H1 (cell line): ENCODE measurements around the gene PAEP. TPM values are rescaled to one million over a fixed set of nuclear protein-coding genes. Genes with fewer than 3 reads are reported as not detected.
A peak's percentile ranks its signal among the peaks of the same experiment; 100 is the strongest.

Source experiments
- CTCF ChIA-PET: fragments of 300-600 bp; sonication (Branson Sonifier 250); formaldehyde crosslinking; loops from one replicate; lab custom pipeline; 2021; ENCODE audit not compliant: partially characterized antibody; lab: Charles Lee
- POLR2A ChIA-PET: fragments of 300-600 bp; sonication (Branson Sonifier 250); formaldehyde crosslinking; loops from one replicate; lab custom pipeline; 2021; ENCODE audit warnings: inconsistent platforms; ENCODE audit not compliant: partially characterized antibody; lab: Charles Lee
- DNase-seq, 2 experiments: peaks; one replicate each; pipeline versions ENCODE4 v3.0.0 to v3.0.0-alpha.2; 2010 to 2022; ENCODE audit warnings: low spot score in 2 of 2, low read depth in 1 of 2, mixed read lengths in 1 of 2
- FAIRE-seq: peaks from 2 replicates; lab custom pipeline; 2011; peaks lifted over from hg19 to GRCh38; lab: Jason Lieb, UNC
- H2AFZ ChIP-seq: 2 replicates; pipeline ENCODE4 v1.8.1; 2012; ENCODE audit warnings: low read length, inconsistent platforms
- H2AK5ac ChIP-seq: 2 replicates; pipeline ENCODE4 v1.6.1; 2013; ENCODE audit warnings: low read depth, low read length
- H2BK120ac ChIP-seq: replicated peaks from 2 replicates; pipeline ENCODE3; 2013; ENCODE audit warnings: low read depth, low read length, inconsistent platforms
- H2BK12ac ChIP-seq: 2 replicates; pipeline ENCODE4 v1.6.1; 2013; ENCODE audit warnings: low read depth, low read length
- H2BK15ac ChIP-seq: 2 replicates; pipeline ENCODE4 v1.6.1; 2013; ENCODE audit warnings: low read length
- H2BK20ac ChIP-seq: 2 replicates; pipeline ENCODE4 v1.6.1; 2013; ENCODE audit warnings: low read length
- H2BK5ac ChIP-seq: 2 replicates; pipeline ENCODE4 v1.6.1; 2013; ENCODE audit warnings: low read depth, low read length
- H3K14ac ChIP-seq: 2 replicates; pipeline ENCODE4 v1.6.1; 2013; ENCODE audit warnings: inconsistent platforms; ENCODE audit not compliant: insufficient read length
- H3K18ac ChIP-seq: 2 replicates; pipeline ENCODE4 v1.6.1; 2013; ENCODE audit warnings: low read length; ENCODE audit errors: extremely low read depth
- H3K23ac ChIP-seq: 2 replicates; pipeline ENCODE4 v1.6.1; 2013; ENCODE audit warnings: inconsistent platforms; ENCODE audit not compliant: insufficient read length
- H3K23me2 ChIP-seq: 2 replicates; pipeline ENCODE4 v1.6.1; 2013; ENCODE audit warnings: low read depth, low read length
- H3K27ac ChIP-seq: 2 replicates; pipeline ENCODE4 v1.6.1; 2011; ENCODE audit warnings: low read depth, low read length, inconsistent platforms
- H3K27me3 ChIP-seq, 4 experiments: replicated peaks in 1 of 4; 1 replicate in 1 of 4; 2 replicates in 3 of 4; pipeline versions ENCODE4 v1.6.1 to v1.8.1; 2011 to 2013; ENCODE audit warnings: low read length in 3 of 4, mild to moderate bottlenecking in 3 of 4, inconsistent platforms in 2 of 4, mixed read lengths in 2 of 4, moderate library complexity in 1 of 4; ENCODE audit not compliant: control insufficient read depth in 3 of 4, insufficient read depth in 3 of 4; ENCODE audit errors: extremely low read depth in 1 of 4
- H3K36me3 ChIP-seq, 4 experiments: 2 replicates each; pipeline versions ENCODE4 v1.6.1 to v1.8.1; 2011 to 2013; ENCODE audit warnings: mild to moderate bottlenecking in 4 of 4, low read length in 3 of 4, moderate library complexity in 2 of 4, control low read depth in 1 of 4, inconsistent platforms in 1 of 4; ENCODE audit not compliant: insufficient read depth in 4 of 4, control insufficient read depth in 2 of 4
- H3K4ac ChIP-seq: replicated peaks from 2 replicates; pipeline ENCODE3; 2013; ENCODE audit warnings: low read length, low read depth, mixed read lengths, inconsistent platforms; ENCODE audit not compliant: insufficient read length
- H3K4me1 ChIP-seq, 4 experiments: replicated peaks in 1 of 4; 1 replicate in 1 of 4; 2 replicates in 3 of 4; pipeline versions ENCODE4 v1.6.1 to v1.8.1; 2011 to 2013; ENCODE audit warnings: low read length in 3 of 4, inconsistent platforms in 2 of 4, mixed read lengths in 1 of 4; ENCODE audit not compliant: insufficient read depth in 4 of 4, control insufficient read depth in 3 of 4
- H3K4me2 ChIP-seq, 2 experiments: 2 replicates each; pipeline versions ENCODE4 v1.6.1 to v1.8.1; 2011 to 2013; ENCODE audit warnings: low read depth in 2 of 2, low read length in 2 of 2, control low read depth in 1 of 2, inconsistent platforms in 1 of 2, mild to moderate bottlenecking in 1 of 2; ENCODE audit not compliant: insufficient read depth in 1 of 2
- H3K4me3 ChIP-seq, 4 experiments: fragments of 200-600, 300-600 bp in 1 of 4; sonication (generic), shearing (Covaris generic), sonication (Bioruptor Twin) in 1 of 4; 2 replicates each; pipeline versions ENCODE4 v1.5.1 to v1.8.1; 2011 to 2016; ENCODE audit warnings: low read length in 4 of 4, low read depth in 3 of 4, control low read depth in 2 of 4, inconsistent platforms in 2 of 4, mild to moderate bottlenecking in 2 of 4, mixed read lengths in 1 of 4, moderate library complexity in 1 of 4; ENCODE audit not compliant: insufficient read depth in 2 of 4; ENCODE audit errors: extremely low read depth in 1 of 4
- H3K56ac ChIP-seq: replicated peaks from 2 replicates; pipeline ENCODE3; 2013; ENCODE audit warnings: low read depth, mild to moderate bottlenecking, mixed read lengths, low read length, inconsistent platforms; ENCODE audit not compliant: insufficient read length
- H3K79me1 ChIP-seq: 2 replicates; pipeline ENCODE4 v1.6.1; 2013; ENCODE audit warnings: low read depth, low read length, control low read depth
- H3K79me2 ChIP-seq, 2 experiments: 2 replicates each; pipeline versions ENCODE4 v1.6.1 to v1.8.1; 2012 to 2013; ENCODE audit warnings: low read length in 2 of 2, mild to moderate bottlenecking in 2 of 2, inconsistent platforms in 1 of 2; ENCODE audit not compliant: insufficient read depth in 2 of 2, control insufficient read depth in 1 of 2
- H3K9ac ChIP-seq, 4 experiments: replicated peaks in 1 of 4; 1 replicate in 1 of 4; 2 replicates in 3 of 4; pipeline versions ENCODE4 v1.6.1 to v1.8.1; 2011 to 2013; ENCODE audit warnings: low read depth in 3 of 4, low read length in 3 of 4, control low read depth in 2 of 4, mild to moderate bottlenecking in 2 of 4, moderate library complexity in 2 of 4, inconsistent platforms in 1 of 4; ENCODE audit errors: extremely low read depth in 1 of 4
- H3K9me3 ChIP-seq, 2 experiments: 2 replicates each; pipeline versions ENCODE4 v1.6.1 to v1.8.1; 2012 to 2013; ENCODE audit warnings: mild to moderate bottlenecking in 2 of 2, moderate library complexity in 2 of 2, control low read depth in 1 of 2, inconsistent platforms in 1 of 2, low read depth in 1 of 2, low read length in 1 of 2, mixed read lengths in 1 of 2; ENCODE audit not compliant: insufficient read depth in 2 of 2
- H4K20me1 ChIP-seq, 2 experiments: replicated peaks in 1 of 2; 2 replicates each; pipeline versions ENCODE3 to v1.8.1; 2011 to 2013; ENCODE audit warnings: inconsistent platforms in 2 of 2, low read length in 2 of 2, mild to moderate bottlenecking in 1 of 2; ENCODE audit not compliant: insufficient read depth in 2 of 2, control insufficient read depth in 1 of 2
- H4K5ac ChIP-seq: 2 replicates; pipeline ENCODE4 v1.6.1; 2013; ENCODE audit warnings: low read length, low read depth, mixed read lengths, inconsistent platforms; ENCODE audit not compliant: insufficient read length
- H4K8ac ChIP-seq: 2 replicates; pipeline ENCODE4 v1.8.0; 2013; ENCODE audit warnings: mild to moderate bottlenecking, moderate library complexity, low read length, inconsistent platforms; ENCODE audit not compliant: insufficient read depth; ENCODE audit errors: extremely low read depth
- H4K91ac ChIP-seq: replicated peaks from 2 replicates; pipeline ENCODE3; 2013; ENCODE audit warnings: low read length, mixed read lengths, inconsistent platforms; ENCODE audit not compliant: insufficient read length
- HDAC6 ChIP-seq: IDR thresholded peaks from one replicate; pipeline ENCODE4 v1.7.1; 2012; ENCODE audit warnings: low read depth, mild to moderate bottlenecking, inconsistent platforms, low read length, moderate library complexity
- RAD21 ChIP-seq, 2 experiments: IDR thresholded peaks in 1 of 2; conservative IDR thresholded peaks in 1 of 2; 2 replicates each; pipeline ENCODE4 v1.6.1; 2011; ENCODE audit warnings: low read depth in 2 of 2, low read length in 2 of 2, improper control_type of control experiment in 1 of 2, inconsistent platforms in 1 of 2, mild to moderate bottlenecking in 1 of 2, moderate library complexity in 1 of 2
- WGBS, 2 experiments: shearing (Covaris generic) in 1 of 2; methylation state at CpG; one replicate each; pipeline versions ENCODE4 v1.1.6 to v1.1.7; 2013 to 2015; ENCODE audit warnings: low lambda C conversion rate in 2 of 2, mixed read lengths in 2 of 2, inconsistent platforms in 1 of 2, low coverage in 1 of 2, missing lambda C conversion rate in 1 of 2; ENCODE audit not compliant: insufficient replicate concordance in 2 of 2, insufficient coverage in 1 of 2, insufficient read length in 1 of 2; ENCODE audit errors: extremely low coverage in 1 of 2, missing lambda C conversion rate in 1 of 2; 5-methylcytosine and 5-hydroxymethylcytosine counted together
- polyA plus RNA-seq, 7 experiments: library from polyadenylated mRNA; depleted of rRNA in 3 of 7; stranded (reverse) in 5 of 7; unstranded in 2 of 7; fragments of >200 nt in 5 of 7; fragments of 200-250 nt in 2 of 7; gene quantifications; 1 replicate in 5 of 7; 2 replicates in 1 of 7; 4 replicates in 1 of 7; pipeline versions ENCODE4 v1.2.1 to v1.2.3, GENCODE V29; 2011 to 2013; ENCODE audit warnings: missing spikeins in 2 of 7, mixed read lengths in 2 of 7
- total RNA-seq: library from RNA; stranded (reverse); fragmentation: NEBNext Ultra II Directional; extraction: Animal tissue kit (Norgen Biotek cat#: 25700); gene quantifications from 2 replicates; pipeline ENCODE4 v1.2.1, GENCODE V29; 2021
- TF ChIP-seq, protein P1 (sequence below), 3 experiments: IDR thresholded peaks; 1 replicate in 2 of 3; 2 replicates in 1 of 3; pipeline versions ENCODE4 v1.5.1 to v1.6.1; 2011; ENCODE audit warnings: low read length in 3 of 3, mild to moderate bottlenecking in 3 of 3, inconsistent platforms in 2 of 3, low read depth in 1 of 3, moderate library complexity in 1 of 3; ENCODE audit not compliant: insufficient read depth in 1 of 3; ENCODE audit errors: control extremely low read depth in 1 of 3

The PAEP gene
- total and polyA plus RNA-seq, 2 of the 8 experiments (the other 6 are each of a cell fraction or from before 2014, with no cell fraction given), result not detected

DNA sequence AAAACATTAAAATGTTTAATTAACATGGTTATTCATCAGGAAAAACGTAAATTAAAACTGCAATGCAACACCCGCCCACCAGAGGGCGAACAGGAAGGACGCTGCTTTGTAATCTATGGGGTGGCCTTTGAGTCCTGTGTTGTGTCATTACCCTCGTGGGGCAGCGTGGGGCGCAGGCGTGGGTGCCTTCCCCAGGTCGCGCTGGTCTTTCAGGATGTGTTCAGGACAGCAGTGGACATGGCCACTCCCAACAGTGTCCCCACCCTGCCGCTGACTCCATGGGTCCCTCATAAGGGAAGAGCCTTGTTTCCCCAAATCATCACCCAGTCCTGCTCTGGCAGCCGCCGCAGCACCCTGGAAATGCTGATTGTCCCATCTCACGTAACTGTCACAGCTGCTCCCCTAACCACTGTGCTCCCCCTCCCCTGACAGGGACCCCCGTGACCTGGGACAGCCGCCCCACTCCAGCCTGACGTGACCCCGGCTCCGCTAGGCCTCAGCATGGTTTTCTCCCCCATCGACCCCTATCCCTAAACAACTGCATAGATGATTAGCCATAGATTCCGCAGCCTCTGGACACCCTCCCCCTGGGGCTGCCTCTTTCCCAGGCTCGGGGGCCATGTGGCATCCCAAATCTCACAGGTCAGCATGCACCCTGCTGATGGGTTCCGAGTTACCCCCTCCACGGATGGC is 41.4 kb downstream of the PAEP start:
- Histone ChIP-seq H3K4me3 (no peak overlapping the region), H2BK20ac (no peak overlapping the region), H4K20me1 (no peaks in the 10 kb centered on the region), H3K79me1 (no peaks in the 10 kb centered on the region), H3K4ac (no peak overlapping the region), H3K56ac (no peak overlapping the region), H2BK120ac (no peak overlapping the region), H3K23me2 (no peaks in the 10 kb centered on the region), H3K4me1 (peaks cover 0 to 8% (median 3%) of the 10 kb centered on the region in 4 experiments; a peak in 4 of 7 replicates), H3K9ac (no peak overlapping the region)
- 52% methylated on average over 19 of the region's 24 CpGs; no CpG with 5 or more reads in 1 of the 2 experiments for WGBS, 2 experiments
- POLR2A ChIA-PET, result interaction anchor here (0.6 kb wide), 1 partner anchor 75 kb away, joined by 3 read pairs; no protein-coding TSS in a partner anchor
- DNase-seq, result peak; percentile 17 to 86
- TF ChIP-seq RAD21 (IDR thresholded peaks at IDR 0.05 in 1 of 2, conservative IDR thresholded peaks at IDR 0.05 in 1 of 2; ENCODE audit: low read depth in 2 of 2, low read length in 2 of 2) (peak; percentile 51 to 55), HDAC6 (no peak)
- TF ChIP-seq, protein P1, sequence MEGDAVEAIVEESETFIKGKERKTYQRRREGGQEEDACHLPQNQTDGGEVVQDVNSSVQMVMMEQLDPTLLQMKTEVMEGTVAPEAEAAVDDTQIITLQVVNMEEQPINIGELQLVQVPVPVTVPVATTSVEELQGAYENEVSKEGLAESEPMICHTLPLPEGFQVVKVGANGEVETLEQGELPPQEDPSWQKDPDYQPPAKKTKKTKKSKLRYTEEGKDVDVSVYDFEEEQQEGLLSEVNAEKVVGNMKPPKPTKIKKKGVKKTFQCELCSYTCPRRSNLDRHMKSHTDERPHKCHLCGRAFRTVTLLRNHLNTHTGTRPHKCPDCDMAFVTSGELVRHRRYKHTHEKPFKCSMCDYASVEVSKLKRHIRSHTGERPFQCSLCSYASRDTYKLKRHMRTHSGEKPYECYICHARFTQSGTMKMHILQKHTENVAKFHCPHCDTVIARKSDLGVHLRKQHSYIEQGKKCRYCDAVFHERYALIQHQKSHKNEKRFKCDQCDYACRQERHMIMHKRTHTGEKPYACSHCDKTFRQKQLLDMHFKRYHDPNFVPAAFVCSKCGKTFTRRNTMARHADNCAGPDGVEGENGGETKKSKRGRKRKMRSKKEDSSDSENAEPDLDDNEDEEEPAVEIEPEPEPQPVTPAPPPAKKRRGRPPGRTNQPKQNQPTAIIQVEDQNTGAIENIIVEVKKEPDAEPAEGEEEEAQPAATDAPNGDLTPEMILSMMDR (IDR thresholded peaks at IDR 0.05; ENCODE audit: control extremely low read depth in 1 of 3, insufficient read depth in 1 of 3, low read depth in 1 of 3, low read length in 3 of 3), result peak in 2 of 3 experiments; percentile 71 to 78; a peak in 3 of 4 replicates
- TF ChIP-seq, all 59 proteins: peak for 2
- no peak overlapping the region for H2AK5ac ChIP-seq
- peak; percentile 78 for FAIRE-seq
- no peaks in the 10 kb centered on the region for H3K36me3 ChIP-seq
- H2BK12ac ChIP-seq, result no peak overlapping the region
- H3K18ac ChIP-seq, result no peak overlapping the region
- no peak overlapping the region for H3K14ac ChIP-seq
- no peak overlapping the region for H4K91ac ChIP-seq
- H3K79me2 ChIP-seq, result no peaks in the 10 kb centered on the region
- H3K23ac ChIP-seq, result no peak overlapping the region
- H2AFZ ChIP-seq, result no peak overlapping the region; the same call in 1 of the 2 replicates
- H2BK15ac ChIP-seq, result no peak overlapping the region
- CTCF ChIA-PET, result interaction anchor here (0.6 to 8.0 kb wide), 54 partner anchors 12 to 364 kb away, joined by 3 to 59 read pairs (median 5); a partner anchor contains a TSS
- no peaks in the 10 kb centered on the region for H3K9me3 ChIP-seq
- H4K8ac ChIP-seq, result peak overlapping the region; percentile 22
- no peaks in the 10 kb centered on the region for H3K27me3 ChIP-seq
- no peak overlapping the region for H4K5ac ChIP-seq
- peak overlapping the region; percentile 68; the same call in 1 of the 2 replicates for H2BK5ac ChIP-seq
- no peak overlapping the region for H3K4me2 ChIP-seq
- H3K27ac ChIP-seq, result no peak overlapping the region
